DOHH2 (cell line): ENCODE data around the gene ALK.

ENCODE experiments used
- H3F3A ChIP-seq: fragments of 200-600 bp; sonication (generic), shearing (Covaris generic); 2 replicates; pipeline ENCODE4 v1.6.0; 2016; ENCODE audit warnings: antibody characterized with exemption, mild to moderate bottlenecking; ENCODE audit not compliant: control insufficient read depth, insufficient read depth
- H3K27ac ChIP-seq: fragments of 200-600 bp; sonication (generic); 2 replicates; pipeline ENCODE4 v1.5.1; 2014; ENCODE audit warnings: low read depth, mild to moderate bottlenecking, low read length, moderate library complexity
- H3K27me3 ChIP-seq: fragments of 200-600 bp; sonication (generic); 2 replicates; pipeline ENCODE4 v1.6.1; 2014; ENCODE audit warnings: mild to moderate bottlenecking, low read length, mixed read lengths; ENCODE audit not compliant: control insufficient read depth
- H3K36me3 ChIP-seq: fragments of 200-600 bp; sonication (generic); 2 replicates; pipeline ENCODE4 v1.6.1; 2014; ENCODE audit warnings: mild to moderate bottlenecking, low read length, moderate library complexity, mixed read lengths; ENCODE audit not compliant: control insufficient read depth
- H3K4me1 ChIP-seq: fragments of 200-600 bp; sonication (generic); 2 replicates; pipeline ENCODE4 v1.6.1; 2014; ENCODE audit warnings: mild to moderate bottlenecking, low read length, mixed read lengths; ENCODE audit not compliant: control insufficient read depth
- H3K4me2 ChIP-seq: fragments of 200-600 bp; sonication (generic); 2 replicates; pipeline ENCODE4 v1.6.0; 2014; ENCODE audit warnings: mild to moderate bottlenecking, low read length, moderate library complexity
- H3K4me3 ChIP-seq: fragments of 200-600 bp; sonication (generic); 2 replicates; pipeline ENCODE4 v1.5.1; 2014; ENCODE audit warnings: mild to moderate bottlenecking, low read length, mixed read lengths
- H3K79me2 ChIP-seq: fragments of 200-600 bp; sonication (generic); 2 replicates; pipeline ENCODE4 v1.6.1; 2014; ENCODE audit warnings: mild to moderate bottlenecking, low read length, mixed read lengths; ENCODE audit not compliant: control insufficient read depth
- H3K9me2 ChIP-seq: fragments of 200-600 bp; sonication (generic); replicated peaks from 2 replicates; pipeline ENCODE4 v1.6.1; 2014; ENCODE audit warnings: mild to moderate bottlenecking, low read length, mixed read lengths; ENCODE audit not compliant: control insufficient read depth
- H3K9me3 ChIP-seq: fragments of 200-600 bp; sonication (generic); 2 replicates; pipeline ENCODE4 v1.6.1; 2014; ENCODE audit warnings: antibody characterized with exemption, low read length, mixed read lengths; ENCODE audit not compliant: control insufficient read depth, insufficient read depth
- H4K20me1 ChIP-seq: fragments of 200-600 bp; sonication (generic); 2 replicates; pipeline ENCODE4 v1.6.0; 2014; ENCODE audit warnings: low read depth, mild to moderate bottlenecking, antibody characterized with exemption, low read length, moderate library complexity; ENCODE audit not compliant: control insufficient read depth, insufficient read depth
- CTCF ChIP-seq: fragments of 200-600 bp; sonication (generic); IDR thresholded peaks from one replicate; pipeline ENCODE4 v1.5.1; 2014; ENCODE audit warnings: antibody characterized with exemption, mild to moderate bottlenecking, low read depth, low read length; ENCODE audit not compliant: poor library complexity, severe bottlenecking
- EZH2phosphoT487 ChIP-seq: fragments of 200-600 bp; sonication (generic); IDR thresholded peaks from 2 replicates; pipeline ENCODE4 v1.6.1; 2017; ENCODE audit warnings: borderline replicate concordance, mild to moderate bottlenecking, antibody characterized with exemption, low read length, moderate library complexity, mixed read lengths

ALK gene

GRCh38 chr2:29193111-29193510 lies 728.3 kb downstream of the ALK start:
- Histone ChIP-seq H3K4me1 (peaks cover 17% of the 10 kb centered on the region), H3K9me3 (no peaks in the 10 kb centered on the region), H3F3A (no peaks in the 10 kb centered on the region), H3K27me3 (no peaks in the 10 kb centered on the region), H4K20me1 (no peaks in the 10 kb centered on the region), H3K36me3 (no peaks in the 10 kb centered on the region), H3K4me2 (no peak overlapping the region), H3K9me2 (no peaks in the 10 kb centered on the region), H3K79me2 (no peaks in the 10 kb centered on the region), H3K4me3 (no peak overlapping the region), H3K27ac (no peak overlapping the region)
- TF ChIP-seq CTCF (no peak), EZH2phosphoT487 (no peak)

DNA sequence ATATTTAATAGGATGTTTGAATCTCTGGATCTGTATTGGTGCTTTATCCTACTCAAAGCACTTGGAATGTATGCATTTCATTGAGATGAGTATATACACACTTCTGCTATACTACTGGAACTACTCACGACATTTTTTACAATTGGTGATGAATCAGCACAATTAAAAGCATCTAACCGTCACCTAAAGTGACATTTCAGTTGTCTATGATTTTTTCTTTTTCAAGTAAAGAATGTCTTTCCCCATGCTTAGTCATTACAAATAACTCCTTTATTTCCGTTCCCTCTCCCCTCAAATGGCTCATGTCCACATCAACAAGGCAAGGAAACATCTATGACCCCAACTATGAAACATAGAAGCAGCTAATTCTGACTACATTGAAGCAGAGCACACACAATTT lies 728.9 kb downstream of the ALK start:
- TF ChIP-seq CTCF = no peak
- TF ChIP-seq EZH2phosphoT487 = no peak
- Histone ChIP-seq H3K4me2 (no peak overlapping the region), H3K9me3 (no peaks in the 10 kb centered on the region), H3F3A (no peaks in the 10 kb centered on the region), H3K4me3 (no peak overlapping the region), H3K27me3 (no peaks in the 10 kb centered on the region), H3K27ac (no peak overlapping the region), H3K4me1 (peaks cover 17% of the 10 kb centered on the region), H3K9me2 (no peaks in the 10 kb centered on the region), H3K79me2 (no peaks in the 10 kb centered on the region), H3K36me3 (no peaks in the 10 kb centered on the region), H4K20me1 (no peaks in the 10 kb centered on the region)

GRCh38 chr2:29191817-29192216 lies 729.6 kb downstream of the ALK start:
- Histone ChIP-seq H3K4me2 (no peak overlapping the region), H3K4me3 (no peak overlapping the region), H3K36me3 (no peaks in the 10 kb centered on the region), H3F3A (no peaks in the 10 kb centered on the region), H3K79me2 (no peaks in the 10 kb centered on the region), H3K9me3 (no peaks in the 10 kb centered on the region), H3K4me1 (peaks cover 17% of the 10 kb centered on the region), H4K20me1 (no peaks in the 10 kb centered on the region), H3K27ac (no peak overlapping the region), H3K9me2 (no peaks in the 10 kb centered on the region), H3K27me3 (no peaks in the 10 kb centered on the region)
- TF ChIP-seq CTCF = no peak
- TF ChIP-seq EZH2phosphoT487 = no peak

- H3K9me2 ChIP-seq = no peaks in the 10 kb centered on the region
- H3K79me2 ChIP-seq = no peaks in the 10 kb centered on the region
- H3K4me2 ChIP-seq = peak overlapping the region; percentile 32
- no peaks in the 10 kb centered on the region for H3F3A ChIP-seq
- 0 out of 2 replicates have a peak, but pooled peaks cover 2% of the 10 kb centered on the region for H3K27me3 ChIP-seq
- H3K4me3 ChIP-seq = no peak overlapping the region
- H3K27ac ChIP-seq = no peak overlapping the region
- TF ChIP-seq EZH2phosphoT487 = no peak
- peaks cover 17% of the 10 kb centered on the region for H3K4me1 ChIP-seq
- no peaks in the 10 kb centered on the region for H3K36me3 ChIP-seq
- no peaks in the 10 kb centered on the region for H3K9me3 ChIP-seq
- no peaks in the 10 kb centered on the region for H4K20me1 ChIP-seq
These were observed 732.3 kb downstream of the ALK start for GRCh38 chr2:29189052-29189451.
